HepG2 (cell line): ENCODE data around the gene ZNF625. TPM values are rescaled to one million over a fixed set of nuclear protein-coding genes. Genes with fewer than 3 reads are reported as not detected.

ENCODE experiments used
- AKNA ChIP-seq: sonication (generic); formaldehyde crosslinking; IDR thresholded peaks from 2 replicates; pipeline ENCODE4 v1.4.0; 2020; ENCODE audit warnings: missing genetic modification reagents, borderline replicate concordance
- ATM ChIP-seq: fragments of 450-650 bp; IDR thresholded peaks from 2 replicates; pipeline ENCODE4 v1.7.1; 2017; ENCODE audit warnings: mild to moderate bottlenecking, borderline replicate concordance
- ELF3 ChIP-seq: IDR thresholded peaks from 2 replicates; pipeline ENCODE4 v1.6.1; 2016; ENCODE audit warnings: missing genetic modification reagents, missing compliant biosample characterization
- FOXP4 ChIP-seq: sonication (generic); formaldehyde crosslinking; IDR thresholded peaks from 2 replicates; pipeline ENCODE4 v1.4.0; 2020; ENCODE audit warnings: missing genetic modification reagents
- GPN1 ChIP-seq: sonication (generic); formaldehyde crosslinking; IDR thresholded peaks from 2 replicates; pipeline ENCODE4 v1.5.1; 2020; ENCODE audit warnings: missing genetic modification reagents, borderline replicate concordance
- HES4 ChIP-seq: sonication (generic); formaldehyde crosslinking; IDR thresholded peaks from 2 replicates; pipeline ENCODE4 v1.9.0; 2021; ENCODE audit warnings: mild to moderate bottlenecking, missing genetic modification reagents, borderline replicate concordance
- HOXA9 ChIP-seq: sonication (generic); formaldehyde crosslinking; IDR thresholded peaks from 2 replicates; pipeline ENCODE4 v1.8.1; 2022; ENCODE audit warnings: missing genetic modification reagents, mild to moderate bottlenecking, moderate library complexity, borderline replicate concordance
- KLF12 ChIP-seq: sonication (generic); formaldehyde crosslinking; IDR thresholded peaks from 2 replicates; pipeline ENCODE4 v1.4.0; 2020; ENCODE audit warnings: missing genetic modification reagents, borderline replicate concordance
- NFIC ChIP-seq: IDR thresholded peaks from 2 replicates; pipeline ENCODE4 v1.6.1; 2012; ENCODE audit warnings: mild to moderate bottlenecking, low read length, inconsistent platforms
- NR2C2 ChIP-seq: sonication (generic); formaldehyde crosslinking; IDR thresholded peaks from 2 replicates; pipeline ENCODE4 v1.4.0; 2020; ENCODE audit warnings: missing genetic modification reagents, mild to moderate bottlenecking, moderate library complexity, borderline replicate concordance
- SIX4 ChIP-seq: sonication (generic); formaldehyde crosslinking; IDR thresholded peaks from 2 replicates; pipeline ENCODE4 v1.4.0; 2020; ENCODE audit warnings: missing genetic modification reagents
- SRY ChIP-seq: sonication (generic); formaldehyde crosslinking; IDR thresholded peaks from 2 replicates; pipeline ENCODE4 v1.8.0; 2022; ENCODE audit warnings: mild to moderate bottlenecking, missing genetic modification reagents
- TFAP4 ChIP-seq: sonication (generic); IDR thresholded peaks from 2 replicates; pipeline ENCODE4 v1.6.1; 2016; ENCODE audit warnings: low read depth, borderline replicate concordance
- ZBTB25 ChIP-seq: IDR thresholded peaks from 2 replicates; pipeline ENCODE4 v1.6.1; 2018; ENCODE audit warnings: missing genetic modification reagents
- ZNF253 ChIP-seq: sonication (generic); formaldehyde crosslinking; IDR thresholded peaks from 2 replicates; pipeline ENCODE4 v1.8.0; 2022; ENCODE audit warnings: mild to moderate bottlenecking, missing genetic modification reagents, borderline replicate concordance
- ZNF3 ChIP-seq: IDR thresholded peaks from 2 replicates; pipeline ENCODE4 v1.7.0; 2017; ENCODE audit warnings: inconsistent platforms
- ZNF629 ChIP-seq: sonication (generic); formaldehyde crosslinking; conservative IDR thresholded peaks from 2 replicates; pipeline ENCODE4 v1.5.0; 2020; ENCODE audit warnings: missing genetic modification reagents
- ZNF790 ChIP-seq: sonication (generic); formaldehyde crosslinking; IDR thresholded peaks from 2 replicates; pipeline ENCODE4 v1.8.0; 2022; ENCODE audit warnings: missing genetic modification reagents, mild to moderate bottlenecking, borderline replicate concordance
- ZNF792 ChIP-seq: IDR thresholded peaks from 2 replicates; pipeline ENCODE4 v1.6.1; 2016
- ZNF83 ChIP-seq: sonication (generic); formaldehyde crosslinking; IDR thresholded peaks from 2 replicates; pipeline ENCODE4 v1.4.0; 2020; ENCODE audit warnings: missing genetic modification reagents, mild to moderate bottlenecking, borderline replicate concordance
- ZSCAN31 ChIP-seq: sonication (generic); formaldehyde crosslinking; IDR thresholded peaks from 2 replicates; pipeline ENCODE4 v1.5.0; 2020; ENCODE audit warnings: low read depth, mild to moderate bottlenecking, missing genetic modification reagents
- polyA plus RNA-seq, 8 experiments: library from polyadenylated mRNA; depleted of rRNA in 3 of 8; stranded (reverse) in 7 of 8; unstranded in 1 of 8; fragments of >200 nt; fragmentation: Illumina TruSeq in 4 of 8; extraction: Trizol in 4 of 8; gene quantifications; 2 replicates each; pipeline versions ENCODE4 v1.2.1 to v1.2.3, GENCODE V29; 2011 to 2016; ENCODE audit warnings: low read depth in 4 of 8, missing spikeins in 1 of 8, mixed read lengths in 1 of 8; ENCODE audit not compliant: insufficient read depth in 1 of 8
- total RNA-seq, 5 experiments: library from RNA; depleted of rRNA; stranded (reverse); fragments of >200 nt; fragmentation: Illumina TruSeq; extraction: Trizol; gene quantifications; 2 replicates each; pipeline ENCODE4 v1.2.3, GENCODE V29; 2016; ENCODE audit warnings: low read depth in 1 of 5

Gene ZNF625
- total and polyA plus RNA-seq, 2 of the 13 experiments (the other 11 are each of a cell fraction or from before 2014, with no cell fraction given): 1.7 to 12.2 TPM

- TF ChIP-seq SIX4 (CRISPR knock-in tag) (no peak), ZNF792 (CRISPR knock-in tag) (no peak; the same call in 1 of the 2 replicates), FOXP4 (CRISPR knock-in tag) (no peak), NR2C2 (CRISPR knock-in tag) (no peak), ZNF253 (no peak), AKNA (no peak), ZNF83 (CRISPR knock-in tag) (no peak), ELF3 (no peak), ZSCAN31 (CRISPR knock-in tag) (no peak), GPN1 (CRISPR knock-in tag) (no peak), ZBTB25 (peak; percentile 61; the same call in 1 of the 2 replicates), TFAP4 (no peak), HOXA9 (no peak), ZNF629 (CRISPR knock-in tag) (no peak), HES4 (CRISPR knock-in tag) (0 out of 2 replicates have a peak, but pooled peaks have one; percentile 22), ZNF790 (CRISPR knock-in tag) (no peak), ATM (no peak), KLF12 (CRISPR knock-in tag) (no peak), ZNF3 (CRISPR knock-in tag) (no peak), SRY (CRISPR knock-in tag) (no peak), NFIC (no peak; the same call in 1 of the 2 replicates)
Measured at GRCh38 chr19:12140545-12141404, 15.8 kb downstream of the ZNF625 start (continued).
